ENCODE measurements around the gene GALNT5.

The GALNT5 gene

GRCh38 chr2:157307021-157307420 is 49.5 kb downstream of the GALNT5 start:
- H3K4me1 ChIP-seq (ENCODE audit: control insufficient read depth in 1 of 2, insufficient read depth in 2 of 2, low read length in 2 of 2), result peaks cover 0 to 4% of the 10 kb centered on the region in 2 donors

GRCh38 chr2:157309878-157310277 is 52.4 kb downstream of the GALNT5 start:
- H3K27me3 ChIP-seq (ENCODE audit: control insufficient read depth in 1 of 2, insufficient read depth in 2 of 2, low read length in 2 of 2), result no peaks in the 10 kb centered on the region

More at GRCh38 chr2:157307021-157307420, 49.5 kb downstream of the GALNT5 start:
- H3K9me3 ChIP-seq (ENCODE audit: control insufficient read depth in 1 of 2, low read length in 2 of 2), result no peaks in the 10 kb centered on the region
- H3K27ac ChIP-seq (ENCODE audit: low read depth, low read length), result no peak overlapping the region
- no peak overlapping the region for H3K9ac ChIP-seq (ENCODE audit: low read depth in 1 of 2, low read length in 2 of 2)
- H3K4me3 ChIP-seq (ENCODE audit: low read depth in 1 of 2, low read length in 2 of 2), result no peak overlapping the region
- H3K27me3 ChIP-seq (ENCODE audit: control insufficient read depth in 1 of 2, insufficient read depth in 2 of 2, low read length in 2 of 2), result no peaks in the 10 kb centered on the region
- no peaks in the 10 kb centered on the region for H3K36me3 ChIP-seq (ENCODE audit: control insufficient read depth in 1 of 2, insufficient read depth in 2 of 2, low read length in 2 of 2)

GRCh38 chr2:157311706-157312105 is 54.2 kb downstream of the GALNT5 start:
- no peaks in the 10 kb centered on the region for H3K9me3 ChIP-seq (ENCODE audit: control insufficient read depth in 1 of 2, low read length in 2 of 2)
- no peak overlapping the region for H3K4me3 ChIP-seq (ENCODE audit: low read depth in 1 of 2, low read length in 2 of 2)
- no peaks in the 10 kb centered on the region for H3K4me1 ChIP-seq (ENCODE audit: control insufficient read depth in 1 of 2, insufficient read depth in 2 of 2, low read length in 2 of 2)
- H3K36me3 ChIP-seq (ENCODE audit: control insufficient read depth in 1 of 2, insufficient read depth in 2 of 2, low read length in 2 of 2), result no peaks in the 10 kb centered on the region
- no peak overlapping the region for H3K9ac ChIP-seq (ENCODE audit: low read depth in 1 of 2, low read length in 2 of 2)
- H3K27ac ChIP-seq (ENCODE audit: low read depth, low read length), result no peak overlapping the region
- H3K27me3 ChIP-seq (ENCODE audit: control insufficient read depth in 1 of 2, insufficient read depth in 2 of 2, low read length in 2 of 2), result no peaks in the 10 kb centered on the region

More at GRCh38 chr2:157309878-157310277, 52.4 kb downstream of the GALNT5 start:
- no peak overlapping the region for H3K27ac ChIP-seq (ENCODE audit: low read depth, low read length)
- no peaks in the 10 kb centered on the region for H3K9me3 ChIP-seq (ENCODE audit: control insufficient read depth in 1 of 2, low read length in 2 of 2)
- H3K9ac ChIP-seq (ENCODE audit: low read depth in 1 of 2, low read length in 2 of 2), result no peak overlapping the region
- no peak overlapping the region for H3K4me3 ChIP-seq (ENCODE audit: low read depth in 1 of 2, low read length in 2 of 2)
- H3K4me1 ChIP-seq (ENCODE audit: control insufficient read depth in 1 of 2, insufficient read depth in 2 of 2, low read length in 2 of 2), result peaks cover 0 to 4% of the 10 kb centered on the region in 2 donors
- H3K36me3 ChIP-seq (ENCODE audit: control insufficient read depth in 1 of 2, insufficient read depth in 2 of 2, low read length in 2 of 2), result no peaks in the 10 kb centered on the region

GRCh38 chr2:157312866-157313486 is 55.5 kb downstream of the GALNT5 start:
- Histone ChIP-seq H3K9me3 (ENCODE audit: control insufficient read depth in 1 of 2, low read length in 2 of 2) (no peaks in the 10 kb centered on the region), H3K36me3 (ENCODE audit: control insufficient read depth in 1 of 2, insufficient read depth in 2 of 2, low read length in 2 of 2) (no peaks in the 10 kb centered on the region), H3K4me1 (ENCODE audit: control insufficient read depth in 1 of 2, insufficient read depth in 2 of 2, low read length in 2 of 2) (no peaks in the 10 kb centered on the region), H3K9ac (ENCODE audit: low read depth in 1 of 2, low read length in 2 of 2) (no peak overlapping the region), H3K4me3 (ENCODE audit: low read depth in 1 of 2, low read length in 2 of 2) (no peak overlapping the region), H3K27ac (ENCODE audit: low read depth, low read length) (no peak overlapping the region), H3K27me3 (ENCODE audit: control insufficient read depth in 1 of 2, insufficient read depth in 2 of 2, low read length in 2 of 2) (no peaks in the 10 kb centered on the region)

GRCh38 chr2:157315901-157316300 is 58.4 kb downstream of the GALNT5 start:
- H3K36me3 ChIP-seq (ENCODE audit: control insufficient read depth in 1 of 2, insufficient read depth in 2 of 2, low read length in 2 of 2), result no peaks in the 10 kb centered on the region
- H3K9ac ChIP-seq (ENCODE audit: low read depth in 1 of 2, low read length in 2 of 2), result no peak overlapping the region
- H3K4me3 ChIP-seq (ENCODE audit: low read depth in 1 of 2, low read length in 2 of 2), result no peak overlapping the region

GRCh38 chr2:157318884-157319283 is 61.4 kb downstream of the GALNT5 start:
- Histone ChIP-seq H3K4me3 (ENCODE audit: low read depth in 1 of 2, low read length in 2 of 2) (no peak overlapping the region), H3K9ac (ENCODE audit: low read depth in 1 of 2, low read length in 2 of 2) (no peak overlapping the region), H3K27me3 (ENCODE audit: control insufficient read depth in 1 of 2, insufficient read depth in 2 of 2, low read length in 2 of 2) (no peaks in the 10 kb centered on the region), H3K9me3 (ENCODE audit: control insufficient read depth in 1 of 2, low read length in 2 of 2) (no peaks in the 10 kb centered on the region), H3K4me1 (ENCODE audit: control insufficient read depth in 1 of 2, insufficient read depth in 2 of 2, low read length in 2 of 2) (no peaks in the 10 kb centered on the region), H3K27ac (ENCODE audit: low read depth, low read length) (no peak overlapping the region), H3K36me3 (ENCODE audit: control insufficient read depth in 1 of 2, insufficient read depth in 2 of 2, low read length in 2 of 2) (no peaks in the 10 kb centered on the region)

More at GRCh38 chr2:157315901-157316300, 58.4 kb downstream of the GALNT5 start:
- Histone ChIP-seq H3K27ac (ENCODE audit: low read depth, low read length) (no peak overlapping the region), H3K9me3 (ENCODE audit: control insufficient read depth in 1 of 2, low read length in 2 of 2) (no peaks in the 10 kb centered on the region), H3K4me1 (ENCODE audit: control insufficient read depth in 1 of 2, insufficient read depth in 2 of 2, low read length in 2 of 2) (no peaks in the 10 kb centered on the region), H3K27me3 (ENCODE audit: control insufficient read depth in 1 of 2, insufficient read depth in 2 of 2, low read length in 2 of 2) (no peaks in the 10 kb centered on the region)

- Histone ChIP-seq H3K9me3 (ENCODE audit: control insufficient read depth in 1 of 2, low read length in 2 of 2) (no peaks in the 10 kb centered on the region), H3K36me3 (ENCODE audit: control insufficient read depth in 1 of 2, insufficient read depth in 2 of 2, low read length in 2 of 2) (no peaks in the 10 kb centered on the region), H3K4me3 (ENCODE audit: low read depth in 1 of 2, low read length in 2 of 2) (no peak overlapping the region), H3K9ac (ENCODE audit: low read depth in 1 of 2, low read length in 2 of 2) (no peak overlapping the region), H3K27me3 (ENCODE audit: control insufficient read depth in 1 of 2, insufficient read depth in 2 of 2, low read length in 2 of 2) (no peaks in the 10 kb centered on the region), H3K4me1 (ENCODE audit: control insufficient read depth in 1 of 2, insufficient read depth in 2 of 2, low read length in 2 of 2) (no peaks in the 10 kb centered on the region), H3K27ac (ENCODE audit: low read depth, low read length) (no peak overlapping the region)
Observed at GRCh38 chr2:157319795-157320194, 62.3 kb downstream of the GALNT5 start.

GRCh38 chr2:157320409-157320808 is 62.9 kb downstream of the GALNT5 start:
- no peaks in the 10 kb centered on the region for H3K27me3 ChIP-seq (ENCODE audit: control insufficient read depth in 1 of 2, insufficient read depth in 2 of 2, low read length in 2 of 2)
- no peaks in the 10 kb centered on the region for H3K4me1 ChIP-seq (ENCODE audit: control insufficient read depth in 1 of 2, insufficient read depth in 2 of 2, low read length in 2 of 2)
- no peak overlapping the region for H3K4me3 ChIP-seq (ENCODE audit: low read depth in 1 of 2, low read length in 2 of 2)
- H3K27ac ChIP-seq (ENCODE audit: low read depth, low read length), result no peak overlapping the region
- no peak overlapping the region for H3K9ac ChIP-seq (ENCODE audit: low read depth in 1 of 2, low read length in 2 of 2)
- no peaks in the 10 kb centered on the region for H3K9me3 ChIP-seq (ENCODE audit: control insufficient read depth in 1 of 2, low read length in 2 of 2)
- no peaks in the 10 kb centered on the region for H3K36me3 ChIP-seq (ENCODE audit: control insufficient read depth in 1 of 2, insufficient read depth in 2 of 2, low read length in 2 of 2)

- Histone ChIP-seq H3K27me3 (ENCODE audit: control insufficient read depth in 1 of 2, insufficient read depth in 2 of 2, low read length in 2 of 2) (no peaks in the 10 kb centered on the region), H3K9me3 (ENCODE audit: control insufficient read depth in 1 of 2, low read length in 2 of 2) (no peaks in the 10 kb centered on the region), H3K27ac (ENCODE audit: low read depth, low read length) (no peak overlapping the region), H3K4me3 (ENCODE audit: low read depth in 1 of 2, low read length in 2 of 2) (no peak overlapping the region), H3K9ac (ENCODE audit: low read depth in 1 of 2, low read length in 2 of 2) (no peak overlapping the region), H3K36me3 (ENCODE audit: control insufficient read depth in 1 of 2, insufficient read depth in 2 of 2, low read length in 2 of 2) (no peaks in the 10 kb centered on the region), H3K4me1 (ENCODE audit: control insufficient read depth in 1 of 2, insufficient read depth in 2 of 2, low read length in 2 of 2) (no peaks in the 10 kb centered on the region)
Observed at GRCh38 chr2:157321466-157321865, 64.0 kb downstream of the GALNT5 start.

GRCh38 chr2:157322432-157322831 is 64.9 kb downstream of the GALNT5 start:
- Histone ChIP-seq H3K9me3 (ENCODE audit: control insufficient read depth in 1 of 2, low read length in 2 of 2) (no peaks in the 10 kb centered on the region), H3K36me3 (ENCODE audit: control insufficient read depth in 1 of 2, insufficient read depth in 2 of 2, low read length in 2 of 2) (no peaks in the 10 kb centered on the region), H3K9ac (ENCODE audit: low read depth in 1 of 2, low read length in 2 of 2) (no peak overlapping the region), H3K27ac (ENCODE audit: low read depth, low read length) (no peak overlapping the region), H3K4me1 (ENCODE audit: control insufficient read depth in 1 of 2, insufficient read depth in 2 of 2, low read length in 2 of 2) (peaks cover 4 to 5% of the 10 kb centered on the region in 2 donors), H3K4me3 (ENCODE audit: low read depth in 1 of 2, low read length in 2 of 2) (no peak overlapping the region), H3K27me3 (ENCODE audit: control insufficient read depth in 1 of 2, insufficient read depth in 2 of 2, low read length in 2 of 2) (no peaks in the 10 kb centered on the region)
